MV-4-11 (cell line): ENCODE measurements around the gene MTHFD1L.
"Not testable (repeated sequence)": the region's sequence is repeated elsewhere in the genome, so short reads cannot be mapped to it uniquely, and the experiment has no call there.

Experiments used
- DNase-seq: peaks from one replicate; lab custom pipeline; 2025; lab: John Stamatoyannopoulos, UW

The MTHFD1L gene

GRCh38 chr6:151123641-151124040 lies 258.1 kb downstream of the MTHFD1L start:
- not testable (repeated sequence) for DNase-seq

GRCh38 chr6:151125242-151125641 lies 259.7 kb downstream of the MTHFD1L start:
- not testable (repeated sequence) for DNase-seq

DNA sequence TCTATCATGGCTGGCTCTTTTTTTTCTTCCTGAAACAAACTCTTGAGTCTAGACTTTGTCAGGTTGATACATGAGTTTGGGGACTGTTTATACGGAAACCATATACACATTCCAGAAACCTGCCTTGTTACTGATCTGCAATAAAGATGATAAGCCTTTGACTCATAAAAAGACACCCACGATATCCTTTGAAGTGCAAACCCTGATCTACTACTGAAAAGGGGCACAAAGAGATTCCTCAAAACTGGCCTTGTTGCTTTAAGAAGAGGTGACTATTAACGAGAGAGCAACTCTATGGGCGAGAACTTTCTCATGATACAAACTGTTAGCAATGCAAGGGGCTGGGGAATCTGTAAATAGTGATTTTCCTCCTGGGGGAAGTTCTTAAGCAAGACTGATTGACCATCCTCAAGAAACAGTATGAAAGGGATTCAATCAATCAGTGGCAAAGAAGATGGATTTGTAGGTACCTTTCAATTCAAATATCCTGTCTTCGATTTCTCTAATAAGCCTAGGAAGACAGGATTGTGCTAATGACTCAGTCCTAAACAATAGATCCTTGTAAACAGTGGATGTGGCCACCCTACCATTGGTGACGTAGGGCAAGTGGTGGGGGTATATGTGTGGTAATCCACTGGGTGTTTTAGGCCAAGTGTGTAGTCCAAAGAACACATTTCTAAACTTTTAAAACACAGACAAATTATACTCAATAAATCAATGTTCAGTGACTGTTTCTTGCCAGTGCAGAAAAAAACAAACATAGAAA lies 260.3 kb downstream of the MTHFD1L start:
- not testable (repeated sequence) for DNase-seq

- DNase-seq: not testable (repeated sequence)
These were observed 260.9 kb downstream of the MTHFD1L start for GRCh38 chr6:151126417-151126724.

DNA sequence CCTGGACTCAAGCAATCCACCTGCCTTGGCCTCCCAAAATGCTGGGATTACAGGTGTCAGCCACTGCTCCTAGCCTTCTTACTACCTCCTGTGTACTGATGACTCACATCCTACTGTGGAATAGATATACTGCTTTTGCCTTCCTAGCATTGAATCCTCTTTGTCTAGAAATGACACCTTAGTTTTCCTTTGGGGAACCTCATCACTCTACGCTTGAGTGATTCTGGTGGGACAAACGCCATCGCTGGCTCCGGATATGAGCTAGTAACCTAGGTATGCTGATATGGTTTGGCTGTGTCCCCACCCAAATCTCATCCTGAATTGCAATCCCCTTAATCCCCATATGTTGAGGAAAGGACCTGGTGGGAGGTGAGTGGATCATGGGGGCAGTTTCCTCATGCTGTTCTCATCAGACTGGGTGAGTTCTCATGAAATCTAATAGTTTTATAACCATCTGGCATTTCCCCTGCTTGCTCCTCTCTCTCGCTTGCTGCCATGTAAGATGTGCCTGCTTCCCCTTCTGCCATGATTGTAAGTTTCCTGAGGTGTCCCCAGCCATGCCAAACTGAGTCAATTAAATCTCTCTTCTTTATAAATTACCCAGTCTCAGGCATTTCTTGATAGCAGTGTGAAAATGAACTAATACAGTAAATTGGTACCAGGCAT lies 261.8 kb downstream of the MTHFD1L start:
- DNase-seq: not testable (repeated sequence)

DNA sequence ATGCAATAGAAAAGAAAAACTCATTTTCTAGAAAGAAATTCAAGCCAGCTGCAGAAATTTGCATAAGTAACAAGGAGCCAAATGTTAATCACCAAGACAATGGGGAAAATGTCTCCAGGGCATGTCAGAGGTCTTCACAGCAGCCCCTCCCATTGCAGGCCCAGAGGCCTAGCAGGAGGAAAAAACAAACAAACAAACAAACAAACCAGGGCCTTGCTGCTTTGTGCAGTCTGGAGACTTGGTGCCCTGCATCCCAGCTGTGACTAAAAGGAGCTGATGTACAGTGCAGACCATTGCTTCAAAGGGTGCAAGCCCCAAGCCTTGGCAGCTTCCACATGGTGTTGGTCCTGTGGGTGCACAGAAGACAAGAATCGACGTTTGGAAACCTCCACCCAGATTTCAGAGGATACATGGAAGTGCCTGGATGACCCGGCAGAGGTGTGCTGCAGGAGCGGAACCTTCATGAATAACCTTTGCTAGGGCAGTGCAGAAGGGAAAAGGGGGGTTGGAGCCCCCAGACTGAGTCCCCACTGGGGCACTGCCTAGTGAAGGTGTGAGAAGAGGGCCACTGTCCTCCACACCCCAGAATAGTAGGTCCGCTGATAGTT lies 263.4 kb downstream of the MTHFD1L start:
- DNase-seq: no peak

GRCh38 chr6:151130329-151130728 lies 264.8 kb downstream of the MTHFD1L start:
- DNase-seq: peak; percentile 68

DNA sequence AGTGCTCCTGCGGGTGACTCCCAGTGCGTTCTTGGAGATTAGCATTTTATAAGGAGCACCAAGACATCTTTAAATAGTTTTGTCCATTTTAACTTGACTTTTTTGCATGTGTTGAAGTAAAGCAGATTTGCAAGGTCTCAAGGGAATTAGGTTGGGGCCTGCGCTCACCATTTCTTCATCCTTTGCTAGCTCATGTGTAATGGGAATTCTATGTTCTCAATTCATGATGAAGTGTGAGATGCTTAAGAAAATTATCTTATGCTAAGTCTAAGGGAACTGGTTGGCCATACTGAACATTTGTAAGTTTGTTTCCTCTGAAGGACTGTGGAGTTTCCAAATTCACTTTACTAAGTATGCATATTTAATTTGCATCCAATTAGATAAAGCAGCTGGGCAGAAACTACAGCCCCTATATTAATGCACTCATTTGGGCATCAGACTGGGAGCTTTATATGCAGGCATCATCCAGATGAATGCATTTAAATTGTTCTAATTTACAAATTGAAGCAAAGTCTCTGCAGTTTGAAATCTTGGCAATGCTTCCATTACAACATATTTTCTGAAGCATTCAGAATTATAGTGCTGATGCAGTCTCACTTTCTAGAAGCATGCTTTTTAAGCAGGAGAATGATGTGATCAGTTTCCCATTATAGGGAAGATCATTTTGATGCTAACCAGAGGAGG lies 266.0 kb downstream of the MTHFD1L start:
- no peak for DNase-seq

DNA sequence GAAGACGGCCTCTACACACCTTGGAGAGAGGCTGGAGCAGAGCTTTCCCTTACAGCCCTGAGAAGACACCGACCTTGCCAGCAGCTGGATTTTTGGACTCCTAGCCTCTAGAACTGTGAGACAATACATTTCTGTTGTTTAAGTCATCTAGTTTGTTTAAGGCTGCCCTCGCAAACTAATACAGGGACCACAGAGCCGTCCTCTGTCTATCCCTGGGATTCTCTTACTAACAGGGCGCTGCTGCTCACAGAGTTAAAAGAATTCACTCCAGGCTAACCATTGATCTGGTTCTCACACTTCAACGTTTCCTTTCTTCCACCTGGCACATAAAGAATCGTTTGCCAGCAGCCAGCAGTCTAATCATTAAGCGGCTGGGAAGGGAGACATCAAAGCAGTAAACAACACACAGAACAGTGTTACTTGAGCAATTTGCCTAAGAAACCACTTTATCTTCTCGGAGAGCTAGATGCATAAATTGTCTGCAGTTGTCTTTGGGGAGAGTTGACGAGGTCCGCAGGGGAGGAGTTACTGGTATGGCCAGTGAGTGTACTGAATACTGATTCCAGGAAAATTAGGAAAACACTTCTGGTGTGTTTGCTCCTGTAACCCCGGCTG lies 270.7 kb downstream of the MTHFD1L start:
- DNase-seq: no peak

DNA sequence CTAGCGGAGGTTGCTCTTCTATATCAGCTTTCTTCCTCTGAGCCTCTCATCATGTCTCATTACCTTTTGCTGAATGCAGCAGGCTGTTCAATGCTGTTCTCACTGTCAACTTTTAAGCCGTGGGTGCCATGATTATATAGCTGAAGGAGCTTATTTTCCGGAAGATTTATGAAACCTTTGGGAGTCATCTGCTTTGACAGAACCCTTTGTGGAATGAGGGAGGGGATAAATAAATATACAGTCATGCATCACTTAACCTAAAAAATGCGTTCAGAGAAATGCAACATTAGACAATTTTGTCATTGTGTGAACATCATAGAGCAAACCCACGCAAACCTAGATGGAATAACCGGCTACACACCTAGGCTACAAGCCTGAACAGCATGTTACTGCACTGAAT lies 272.0 kb downstream of the MTHFD1L start:
- DNase-seq: no peak

DNA sequence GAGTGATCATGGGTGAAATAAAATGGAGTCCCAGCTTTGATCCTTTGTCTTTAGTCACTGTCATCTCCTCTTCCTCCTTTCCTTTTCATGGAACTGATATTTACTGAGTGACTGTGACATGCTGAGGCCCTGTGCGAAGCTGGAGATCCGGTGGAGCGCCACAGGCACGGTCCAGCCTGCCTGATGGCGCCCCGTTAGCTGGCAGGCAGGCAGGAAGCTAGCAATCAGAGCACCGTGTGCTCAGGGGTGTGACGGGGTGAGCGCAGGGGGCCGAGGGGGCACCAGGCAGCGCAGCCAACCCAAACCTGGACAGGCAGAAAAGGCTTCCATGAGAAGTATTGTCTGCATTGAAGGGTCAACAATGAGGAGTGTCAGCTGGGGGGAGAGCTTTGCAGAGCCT lies 274.0 kb downstream of the MTHFD1L start:
- DNase-seq: no peak

DNA sequence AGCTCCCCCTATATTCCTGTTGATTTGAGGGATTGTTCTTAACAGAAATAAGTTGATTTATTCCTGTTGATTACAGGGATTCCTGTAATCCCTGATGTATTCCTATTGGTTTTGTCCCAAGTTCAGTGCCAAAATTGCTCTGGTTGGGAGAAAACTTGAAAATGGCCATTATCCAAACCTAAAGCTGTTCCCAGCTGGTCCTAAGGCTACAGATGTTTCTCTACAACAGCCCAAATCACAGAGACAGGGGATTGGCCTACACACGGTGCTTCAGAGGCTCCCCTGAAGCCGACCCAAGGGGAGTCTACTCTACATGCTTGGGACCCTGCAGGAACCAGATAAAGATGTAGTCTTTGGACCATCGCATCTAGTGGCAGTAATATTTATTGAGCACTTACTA lies 275.3 kb downstream of the MTHFD1L start:
- DNase-seq: no peak

GRCh38 chr6:151141685-151142084 lies 276.2 kb downstream of the MTHFD1L start:
- DNase-seq: no peak

GRCh38 chr6:151142676-151143075 lies 277.2 kb downstream of the MTHFD1L start:
- DNase-seq: no peak

DNA sequence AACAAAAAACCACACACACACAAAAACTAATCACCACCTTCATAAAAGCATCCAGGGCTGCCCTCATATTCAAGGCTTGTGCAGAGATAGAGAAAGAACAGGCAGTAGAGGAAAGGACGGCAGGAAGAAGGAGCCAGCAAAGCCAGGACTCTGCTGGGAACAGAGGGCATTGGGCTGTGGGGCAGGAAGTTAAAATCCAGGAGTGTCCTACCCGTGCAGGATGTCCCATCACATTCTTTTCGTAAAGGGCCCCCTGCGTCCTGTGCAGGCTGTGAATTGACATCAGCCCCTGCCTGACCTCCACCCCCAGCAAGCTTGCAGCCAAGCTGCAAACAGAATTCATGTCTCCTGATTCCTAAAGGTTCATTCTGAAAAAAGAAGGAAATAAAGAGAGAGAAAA lies 277.8 kb downstream of the MTHFD1L start:
- DNase-seq: no peak

GRCh38 chr6:151143806-151144205 lies 278.3 kb downstream of the MTHFD1L start:
- DNase-seq: no peak

DNA sequence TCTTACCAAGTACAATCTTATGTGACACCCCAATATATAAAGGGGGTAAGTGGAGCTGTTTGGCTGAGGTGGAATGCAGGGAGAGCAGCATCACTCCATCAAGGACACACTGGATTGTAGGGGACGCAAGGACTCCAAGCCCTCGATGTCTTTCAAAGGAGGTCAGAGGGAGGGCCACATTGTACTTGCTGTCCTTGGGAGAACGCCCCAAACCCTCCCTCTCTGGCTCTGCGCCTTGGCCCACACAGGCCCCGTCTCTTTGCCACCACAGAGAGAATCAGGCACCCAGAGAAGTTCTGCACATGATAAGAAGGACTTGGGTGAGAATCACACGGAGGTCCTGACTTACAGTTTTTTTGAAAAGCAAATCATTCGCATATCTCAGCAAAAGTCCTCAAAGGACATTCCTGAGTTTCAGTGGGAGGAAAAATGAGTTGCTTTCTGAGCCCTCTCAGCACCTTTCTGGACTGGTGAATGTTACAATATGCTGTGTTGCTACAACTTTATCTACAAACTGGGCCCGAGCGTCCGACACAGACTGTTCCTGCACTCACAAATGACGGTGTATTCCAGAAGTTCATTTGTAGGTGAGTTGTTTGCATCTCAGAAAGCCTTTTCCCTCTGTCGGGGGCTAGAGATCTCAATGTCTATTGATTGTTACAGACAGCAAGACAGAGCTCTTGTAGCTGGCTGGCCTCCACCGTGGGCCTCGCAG lies 281.8 kb downstream of the MTHFD1L start:
- DNase-seq: no peak

GRCh38 chr6:151148111-151148510 lies 282.6 kb downstream of the MTHFD1L start:
- DNase-seq: no peak

GRCh38 chr6:151149793-151150192 lies 284.3 kb downstream of the MTHFD1L start:
- DNase-seq: no peak
